WERI-Rb-1 (cell line): Measurements from ENCODE around the gene TRA2B.

ENCODE experiments used
- DNase-seq: peaks from one replicate; pipeline ENCODE4 v3.0.0-alpha.2; 2020
- H3K27ac ChIP-seq: fragments of 250-450 bp; sonication (Bioruptor Pico); 2 replicates; pipeline ENCODE4 v1.5.1; 2020; ENCODE audit warnings: mild to moderate bottlenecking, moderate library complexity
- H3K27me3 ChIP-seq: fragments of 250-450 bp; sonication (Bioruptor Pico); 2 replicates; pipeline ENCODE4 v1.5.1; 2021; ENCODE audit warnings: mild to moderate bottlenecking, low read depth, moderate library complexity; ENCODE audit not compliant: insufficient read depth, severe bottlenecking
- H3K36me3 ChIP-seq: fragments of 250-450 bp; sonication (Bioruptor Pico); 2 replicates; pipeline ENCODE4 v1.5.1; 2020; ENCODE audit warnings: mild to moderate bottlenecking, moderate library complexity
- H3K4me3 ChIP-seq: 2 replicates; pipeline ENCODE4 v1.5.1; 2011; ENCODE audit warnings: low read depth, mild to moderate bottlenecking, control low read depth, low read length
- H3K9me3 ChIP-seq: fragments of 250-450 bp; sonication (Bioruptor Pico); 2 replicates; pipeline ENCODE4 v1.5.1; 2021; ENCODE audit warnings: mild to moderate bottlenecking, moderate library complexity; ENCODE audit not compliant: severe bottlenecking
- TF ChIP-seq, protein P1 (sequence below): IDR thresholded peaks from 2 replicates; pipeline ENCODE4 v1.5.1; 2011; ENCODE audit warnings: low read depth, mild to moderate bottlenecking, control low read depth, inconsistent platforms, low read length

TRA2B gene

DNA sequence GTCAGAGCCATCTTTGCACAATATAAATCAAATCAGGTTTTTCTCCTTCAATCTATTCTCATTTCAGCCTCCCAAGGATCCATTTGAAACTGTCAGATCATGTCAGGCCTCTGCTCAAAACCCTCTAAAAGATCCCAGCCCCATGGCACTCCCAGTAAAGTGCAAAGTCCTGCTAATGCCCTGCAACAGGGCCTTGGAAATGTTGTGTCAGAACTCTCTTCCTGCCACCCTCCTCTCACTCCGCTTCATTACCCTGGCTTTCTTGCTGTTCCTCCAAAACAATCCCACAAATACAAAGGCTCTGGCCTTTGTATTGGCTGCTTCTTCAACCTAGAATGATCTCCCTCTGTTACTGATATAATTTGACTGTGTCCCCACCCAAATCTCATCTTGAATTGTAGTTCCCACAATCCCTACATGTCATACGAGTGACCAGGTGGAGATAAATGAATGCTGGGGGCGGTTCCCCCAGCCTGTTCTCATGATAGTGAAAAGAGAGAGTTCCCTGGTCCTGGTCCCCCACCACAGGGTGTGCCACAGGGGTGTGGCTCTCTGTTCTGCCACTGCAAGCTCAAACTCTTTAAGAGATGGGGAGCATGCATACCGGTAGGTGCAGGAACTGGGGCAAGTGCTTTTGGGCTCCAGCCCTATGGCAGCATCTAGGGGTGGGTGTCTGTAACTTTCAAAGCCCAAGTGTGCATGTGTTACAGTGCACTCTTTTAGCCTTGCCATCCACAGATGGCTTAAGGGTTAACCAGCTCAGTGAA is 22.9 kb upstream of the TRA2B start:
- no peak overlapping the region for H3K27ac ChIP-seq
- DNase-seq: no peak
- H3K9me3 ChIP-seq: no peaks in the 10 kb centered on the region
- TF ChIP-seq, protein P1, sequence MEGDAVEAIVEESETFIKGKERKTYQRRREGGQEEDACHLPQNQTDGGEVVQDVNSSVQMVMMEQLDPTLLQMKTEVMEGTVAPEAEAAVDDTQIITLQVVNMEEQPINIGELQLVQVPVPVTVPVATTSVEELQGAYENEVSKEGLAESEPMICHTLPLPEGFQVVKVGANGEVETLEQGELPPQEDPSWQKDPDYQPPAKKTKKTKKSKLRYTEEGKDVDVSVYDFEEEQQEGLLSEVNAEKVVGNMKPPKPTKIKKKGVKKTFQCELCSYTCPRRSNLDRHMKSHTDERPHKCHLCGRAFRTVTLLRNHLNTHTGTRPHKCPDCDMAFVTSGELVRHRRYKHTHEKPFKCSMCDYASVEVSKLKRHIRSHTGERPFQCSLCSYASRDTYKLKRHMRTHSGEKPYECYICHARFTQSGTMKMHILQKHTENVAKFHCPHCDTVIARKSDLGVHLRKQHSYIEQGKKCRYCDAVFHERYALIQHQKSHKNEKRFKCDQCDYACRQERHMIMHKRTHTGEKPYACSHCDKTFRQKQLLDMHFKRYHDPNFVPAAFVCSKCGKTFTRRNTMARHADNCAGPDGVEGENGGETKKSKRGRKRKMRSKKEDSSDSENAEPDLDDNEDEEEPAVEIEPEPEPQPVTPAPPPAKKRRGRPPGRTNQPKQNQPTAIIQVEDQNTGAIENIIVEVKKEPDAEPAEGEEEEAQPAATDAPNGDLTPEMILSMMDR: no peak
- no peak overlapping the region for H3K4me3 ChIP-seq
- no peaks in the 10 kb centered on the region for H3K36me3 ChIP-seq
- no peaks in the 10 kb centered on the region for H3K27me3 ChIP-seq

DNA sequence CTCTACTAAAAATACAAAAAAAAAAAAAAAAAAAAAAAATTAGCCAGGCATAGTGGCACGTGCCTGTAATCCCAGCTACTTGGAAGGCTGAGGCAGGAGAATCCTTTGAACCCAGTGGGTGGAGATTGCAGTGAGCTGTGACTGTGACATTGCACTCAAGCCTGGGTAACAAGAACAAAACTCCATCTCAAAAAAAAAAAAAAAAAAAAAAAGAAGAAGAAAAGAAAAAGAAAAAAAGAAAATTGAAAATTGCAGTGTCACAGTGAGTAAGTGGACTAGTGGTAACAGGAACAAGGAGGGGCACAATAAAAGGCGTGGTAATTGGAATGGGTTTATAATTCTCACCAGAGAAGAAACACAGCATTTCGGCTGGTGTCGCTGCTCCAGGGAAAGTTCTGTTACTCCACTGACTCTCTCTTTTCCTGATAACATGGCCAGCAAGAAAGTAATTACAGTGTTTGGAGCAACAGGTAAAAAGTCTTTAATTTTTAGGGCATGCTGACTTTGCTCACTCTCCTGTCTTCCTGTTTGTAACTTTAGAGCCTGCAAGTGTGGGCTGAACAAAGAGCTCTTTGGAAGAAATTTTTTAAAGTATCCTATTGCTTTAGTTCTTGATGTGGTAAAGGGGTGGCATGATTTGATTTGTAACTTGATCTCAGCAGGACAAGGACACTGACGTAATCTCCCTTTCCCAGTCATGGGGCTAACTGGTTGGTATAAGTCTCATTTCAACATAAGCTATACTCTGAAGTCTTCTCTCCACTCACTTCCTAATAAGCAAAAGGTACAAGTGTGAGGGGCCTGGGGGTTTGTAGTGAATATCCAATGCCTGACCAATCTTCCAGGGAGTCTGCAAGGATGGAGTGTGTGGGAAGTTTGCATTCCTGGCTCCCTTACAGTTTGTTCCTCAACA is 22.1 kb upstream of the TRA2B start:
- Histone ChIP-seq H3K9me3 (no peaks in the 10 kb centered on the region), H3K27ac (no peak overlapping the region), H3K36me3 (no peaks in the 10 kb centered on the region), H3K27me3 (no peaks in the 10 kb centered on the region), H3K4me3 (no peak overlapping the region)
- DNase-seq: no peak
- TF ChIP-seq, protein P1: no peak

DNA sequence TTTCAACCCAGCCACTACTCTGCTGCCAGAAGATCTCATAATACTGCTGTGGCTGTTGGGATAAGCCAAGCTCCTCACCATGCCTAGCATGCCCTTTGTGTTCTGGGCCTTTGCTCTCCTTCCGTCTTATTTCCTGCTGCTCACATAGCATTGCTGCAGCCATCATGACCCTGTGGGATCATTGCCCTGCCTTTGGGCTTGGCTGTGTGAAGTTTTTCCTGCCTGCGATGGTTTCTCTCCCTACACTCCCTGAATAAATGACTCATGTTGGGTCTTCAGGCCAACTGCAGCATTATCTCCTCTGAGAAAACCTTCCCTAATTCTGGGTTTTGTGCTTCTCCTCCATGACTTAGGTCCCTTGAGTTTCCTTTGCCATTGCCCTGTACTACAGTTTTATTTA is 20.8 kb upstream of the TRA2B start:
- no peaks in the 10 kb centered on the region for H3K9me3 ChIP-seq
- TF ChIP-seq, protein P1: no peak
- no peaks in the 10 kb centered on the region for H3K27me3 ChIP-seq
- H3K36me3 ChIP-seq: no peaks in the 10 kb centered on the region
- no peak for DNase-seq
- H3K4me3 ChIP-seq: no peak overlapping the region
- H3K27ac ChIP-seq: no peak overlapping the region

DNA sequence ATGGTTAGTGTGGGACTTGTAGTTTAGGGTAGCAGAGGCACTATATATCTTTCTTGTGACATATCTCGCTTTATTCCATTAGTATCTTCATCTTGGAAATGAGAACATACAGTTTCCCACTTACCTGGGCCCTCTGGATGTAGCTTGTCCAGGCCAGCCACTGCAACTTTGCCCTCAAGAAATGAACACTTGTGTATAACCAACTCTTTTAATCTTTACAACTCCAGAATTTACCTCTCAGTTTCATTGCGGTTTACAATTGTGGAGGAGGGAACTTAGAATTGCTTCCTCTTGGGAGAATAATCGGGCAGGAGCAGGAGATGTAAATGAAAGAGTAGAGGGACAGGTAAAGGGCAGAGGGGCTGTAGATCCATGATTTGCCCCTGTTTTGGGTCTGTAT is 18.4 kb upstream of the TRA2B start:
- Histone ChIP-seq H3K4me3 (no peak overlapping the region), H3K36me3 (no peaks in the 10 kb centered on the region)
- no peak for DNase-seq

DNA sequence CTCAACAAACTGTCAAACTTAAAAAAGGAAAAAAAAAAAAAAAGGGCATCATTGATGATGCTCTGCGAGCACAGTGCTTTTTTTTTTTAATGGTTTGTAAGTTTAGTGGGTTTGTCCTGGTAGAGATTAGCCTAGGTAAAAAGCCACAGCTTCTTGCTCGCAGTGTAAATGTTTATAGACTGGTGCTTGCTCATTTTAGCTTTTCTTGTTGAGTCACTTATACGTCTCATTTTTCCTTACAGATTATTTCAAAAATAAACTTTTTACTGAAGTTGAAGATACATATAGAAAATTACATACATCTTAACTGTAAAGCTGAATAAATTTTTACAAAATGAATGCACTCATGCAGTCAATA is 16.5 kb upstream of the TRA2B start:
- no peaks in the 10 kb centered on the region for H3K9me3 ChIP-seq
- DNase-seq: no peak
- H3K4me3 ChIP-seq: no peak overlapping the region
- no peak overlapping the region for H3K27ac ChIP-seq
- TF ChIP-seq, protein P1: no peak
- H3K36me3 ChIP-seq: no peaks in the 10 kb centered on the region
- H3K27me3 ChIP-seq: no peaks in the 10 kb centered on the region

More for the DNA sequence above, 18.4 kb upstream of the TRA2B start:
- Histone ChIP-seq H3K27me3 (no peaks in the 10 kb centered on the region), H3K27ac (no peak overlapping the region), H3K9me3 (no peaks in the 10 kb centered on the region)
- TF ChIP-seq, protein P1: no peak
